Activated CD8-positive, alpha-beta memory T cell treated with anti-CD3 and anti-CD28 coated beads, Interleukin-2, amount 50 U/mL, for 24 hours (primary cell): ENCODE measurements around the gene RPS19.

Experiments
- DNase-seq: peaks from one replicate; pipeline ENCODE4 v3.0.0-alpha.2; 2020; ENCODE audit errors: extremely low read depth

Gene RPS19

GRCh38 chr19:41879080-41879479 lies 19.0 kb downstream of the RPS19 start:
- no peak for DNase-seq

GRCh38 chr19:41879670-41880328 lies 19.7 kb downstream of the RPS19 start:
- no peak for DNase-seq

- no peak for DNase-seq
Observed at GRCh38 chr19:41880329-41880708, 20.3 kb downstream of the RPS19 start.

GRCh38 chr19:41882568-41883462 lies 22.8 kb downstream of the RPS19 start, which contains the start of gene ARHGEF1:
Gene ARHGEF1, plus strand, starts transcription at chr19:41883184. Its CDS starts 4,899 bp downstream, at chr19:41888083.
- DNase-seq: no peak

- DNase-seq: no peak
Observed at GRCh38 chr19:41883463-41883820, 23.4 kb downstream of the RPS19 start.

GRCh38 chr19:41883821-41884733 lies 24.0 kb downstream of the RPS19 start:
- peak; percentile 76 for DNase-seq

- no peak for DNase-seq
Observed at GRCh38 chr19:41886761-41887710, 27.0 kb downstream of the RPS19 start.

GRCh38 chr19:41887711-41888382 lies 27.8 kb downstream of the RPS19 start:
- DNase-seq: peak; percentile 72

GRCh38 chr19:41888926-41889325 lies 28.9 kb downstream of the RPS19 start:
- no peak for DNase-seq

- DNase-seq: no peak
Observed at GRCh38 chr19:41889896-41890295, 29.8 kb downstream of the RPS19 start.

GRCh38 chr19:41890936-41891335 lies 30.9 kb downstream of the RPS19 start:
- no peak for DNase-seq

- DNase-seq: no peak
Observed at GRCh38 chr19:41892173-41892902, 32.3 kb downstream of the RPS19 start.

- no peak for DNase-seq
Observed at GRCh38 chr19:41893899-41894298, 33.8 kb downstream of the RPS19 start.

- no peak for DNase-seq
Observed at GRCh38 chr19:41894350-41894749, 34.3 kb downstream of the RPS19 start.

GRCh38 chr19:41895745-41896580 lies 35.9 kb downstream of the RPS19 start:
- DNase-seq: no peak

- DNase-seq: no peak
Observed at GRCh38 chr19:41896581-41896942, 36.5 kb downstream of the RPS19 start.

GRCh38 chr19:41897181-41897580 lies 37.1 kb downstream of the RPS19 start:
- no peak for DNase-seq

GRCh38 chr19:41897820-41898219 lies 37.8 kb downstream of the RPS19 start:
- no peak for DNase-seq

GRCh38 chr19:41898235-41898634 lies 38.2 kb downstream of the RPS19 start:
- no peak for DNase-seq
